ENCODE measurements around the gene SLC3A2. TPM values are rescaled to one million over a fixed set of nuclear protein-coding genes. Genes with fewer than 3 reads are reported as not detected.

SLC3A2 gene
- total and polyA plus RNA-seq, 8 donors: 131 to 228 (median 180) TPM

GRCh38 chr11:62905927-62906531 is 25.3 kb downstream of the SLC3A2 start:
- H3K4me1 ChIP-seq: peaks cover 14 to 43% of the 10 kb centered on the region in 2 donors
- no peaks in the 10 kb centered on the region for H3K9me3 ChIP-seq
- H3K4me3 ChIP-seq: no peak overlapping the region
- DNase-seq: peak; percentile 78 to 89 (median 83)
- H3K27me3 ChIP-seq: no peaks in the 10 kb centered on the region
- H3K36me3 ChIP-seq: no peaks in the 10 kb centered on the region
- TF ChIP-seq CTCF (IDR thresholded peaks at IDR 0.05): peak; percentile 95 to 98
- intact Hi-C loops (cut with DNase I): loop anchor here in 1 of 2 donors (10.0 kb wide), 1 partner anchor 119 kb away; no protein-coding TSS in a partner anchor
- H3K27ac ChIP-seq: peak overlapping the region in 1 of 2 donors; percentile 62
- ATAC-seq: peak; percentile 86

GRCh38 chr11:62908468-62909072 is 27.9 kb downstream of the SLC3A2 start:
- H3K4me1 ChIP-seq: peaks cover 14 to 43% of the 10 kb centered on the region in 2 donors
- H3K9me3 ChIP-seq: no peaks in the 10 kb centered on the region
- DNase-seq: peak in 1 of 4 donors; percentile 48
- no peaks in the 10 kb centered on the region for H3K27me3 ChIP-seq
- TF ChIP-seq CTCF (IDR thresholded peaks at IDR 0.05): no peak
- peak; percentile 47 for ATAC-seq
- peak overlapping the region in 1 of 2 donors; percentile 72 for H3K27ac ChIP-seq
- H3K4me3 ChIP-seq: no peak overlapping the region
- intact Hi-C loops (cut with DNase I): loop anchor here (2.0 to 10.0 kb wide), 2 partner anchors 112 to 116 kb away; no protein-coding TSS in a partner anchor
- H3K36me3 ChIP-seq: no peaks in the 10 kb centered on the region

- Histone ChIP-seq H3K36me3 (no peaks in the 10 kb centered on the region), H3K27ac (peak overlapping the region; percentile 65 to 72), H3K4me1 (peaks cover 14 to 43% of the 10 kb centered on the region in 2 donors), H3K27me3 (no peaks in the 10 kb centered on the region), H3K9me3 (no peaks in the 10 kb centered on the region), H3K4me3 (no peak overlapping the region)
- DNase-seq: peak; percentile 46 to 82 (median 74)
- TF ChIP-seq CTCF (IDR thresholded peaks at IDR 0.05): peak; percentile 30 to 51
- peak; percentile 80 for ATAC-seq
- intact Hi-C loops (cut with DNase I): loop anchor here (2.0 to 10.0 kb wide), 2 partner anchors 112 to 116 kb away; no protein-coding TSS in a partner anchor
Measured at GRCh38 chr11:62909107-62909894, 28.6 kb downstream of the SLC3A2 start.

- Histone ChIP-seq H3K4me1 (peaks cover 14 to 41% of the 10 kb centered on the region in 2 donors), H3K27ac (peak overlapping the region in 1 of 2 donors; percentile 72), H3K9me3 (no peaks in the 10 kb centered on the region), H3K27me3 (no peaks in the 10 kb centered on the region), H3K36me3 (no peaks in the 10 kb centered on the region), H3K4me3 (no peak overlapping the region)
- peak in 1 of 4 donors; percentile 60 for DNase-seq
- no peak for ATAC-seq
- no peak for TF ChIP-seq CTCF (IDR thresholded peaks at IDR 0.05)
- intact Hi-C loops (cut with DNase I): no loop called here
Measured at GRCh38 chr11:62910141-62910882, 29.6 kb downstream of the SLC3A2 start.

Data from left lung (tissue), 10 donors.